GM19324 (cell line): ENCODE data around the gene TMEM88.

Source experiments
- ATAC-seq: cut with Tn5 transposase; IDR thresholded peaks from one replicate; pipeline ENCODE4 v1.9.1; 2021; ENCODE audit warnings: mild to moderate bottlenecking, moderate library complexity; ENCODE audit not compliant: unreplicated experiment, low FRiP score

The TMEM88 gene

DNA sequence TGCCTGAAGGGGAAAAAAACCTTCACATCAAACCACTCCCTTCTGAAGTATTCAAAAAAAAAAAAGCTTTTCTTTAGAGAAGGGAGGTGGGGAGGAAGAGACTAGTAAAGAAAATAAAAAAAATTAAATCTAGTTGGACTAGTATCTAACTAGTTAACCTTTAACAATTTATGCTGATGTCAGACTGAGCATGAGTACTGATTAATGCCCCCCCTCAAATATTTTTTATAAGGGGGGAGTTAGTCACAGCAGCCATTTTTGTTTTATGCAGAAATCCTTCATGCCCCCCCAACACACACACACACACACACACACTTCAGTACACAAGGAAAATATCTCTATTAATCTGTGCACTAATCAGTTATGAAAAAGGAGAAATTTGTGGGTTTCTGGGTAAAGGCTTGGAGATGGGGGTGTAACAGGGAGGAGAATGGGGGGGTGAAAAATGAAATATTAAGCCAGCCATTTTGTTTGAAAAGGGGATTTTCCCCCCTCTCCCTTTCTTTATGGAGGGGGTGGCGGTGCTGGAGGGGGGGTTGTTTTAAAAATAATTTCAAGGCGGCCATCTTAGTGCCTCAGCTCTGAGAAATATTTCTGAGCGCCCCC, 29.0 kb downstream of the TMEM88 start:
- no peak for ATAC-seq

DNA sequence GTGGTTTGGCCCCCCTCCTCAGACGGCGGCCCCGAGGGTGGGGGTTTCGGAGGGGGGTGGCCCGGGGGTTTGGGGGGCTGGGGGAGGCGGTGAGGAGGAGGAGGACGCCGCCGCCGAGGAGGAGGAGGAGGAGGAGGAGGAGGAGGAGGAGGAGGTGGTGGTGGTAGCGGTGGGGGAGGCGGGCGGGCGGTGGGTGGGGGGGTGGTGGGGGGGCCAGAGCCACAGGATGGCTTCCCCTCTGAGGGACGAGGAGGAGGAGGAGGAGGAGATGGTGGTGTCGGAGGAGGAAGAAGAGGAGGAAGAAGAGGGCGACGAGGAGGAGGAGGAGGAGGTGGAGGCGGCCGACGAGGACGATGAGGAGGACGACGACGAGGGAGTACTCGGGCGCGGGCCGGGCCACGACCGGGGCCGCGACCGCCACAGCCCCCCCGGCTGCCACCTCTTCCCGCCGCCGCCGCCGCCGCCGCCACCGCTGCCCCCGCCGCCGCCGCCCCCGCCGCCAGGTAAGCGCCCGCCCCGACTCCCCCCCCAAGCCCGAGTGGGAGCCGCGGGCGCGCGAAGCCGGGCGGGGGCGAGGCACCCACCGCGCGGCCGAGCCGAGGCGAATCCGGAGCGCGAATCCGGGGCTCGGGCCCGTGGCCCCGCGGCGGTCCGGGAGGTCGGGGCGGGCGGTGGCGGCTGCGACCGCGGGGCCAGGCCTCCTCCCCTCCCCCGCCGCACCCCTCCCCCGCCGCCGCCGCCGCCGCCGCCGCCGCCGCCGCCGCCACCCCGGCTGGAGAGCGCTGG, 29.9 kb downstream of the TMEM88 start:
- ATAC-seq: no peak

DNA sequence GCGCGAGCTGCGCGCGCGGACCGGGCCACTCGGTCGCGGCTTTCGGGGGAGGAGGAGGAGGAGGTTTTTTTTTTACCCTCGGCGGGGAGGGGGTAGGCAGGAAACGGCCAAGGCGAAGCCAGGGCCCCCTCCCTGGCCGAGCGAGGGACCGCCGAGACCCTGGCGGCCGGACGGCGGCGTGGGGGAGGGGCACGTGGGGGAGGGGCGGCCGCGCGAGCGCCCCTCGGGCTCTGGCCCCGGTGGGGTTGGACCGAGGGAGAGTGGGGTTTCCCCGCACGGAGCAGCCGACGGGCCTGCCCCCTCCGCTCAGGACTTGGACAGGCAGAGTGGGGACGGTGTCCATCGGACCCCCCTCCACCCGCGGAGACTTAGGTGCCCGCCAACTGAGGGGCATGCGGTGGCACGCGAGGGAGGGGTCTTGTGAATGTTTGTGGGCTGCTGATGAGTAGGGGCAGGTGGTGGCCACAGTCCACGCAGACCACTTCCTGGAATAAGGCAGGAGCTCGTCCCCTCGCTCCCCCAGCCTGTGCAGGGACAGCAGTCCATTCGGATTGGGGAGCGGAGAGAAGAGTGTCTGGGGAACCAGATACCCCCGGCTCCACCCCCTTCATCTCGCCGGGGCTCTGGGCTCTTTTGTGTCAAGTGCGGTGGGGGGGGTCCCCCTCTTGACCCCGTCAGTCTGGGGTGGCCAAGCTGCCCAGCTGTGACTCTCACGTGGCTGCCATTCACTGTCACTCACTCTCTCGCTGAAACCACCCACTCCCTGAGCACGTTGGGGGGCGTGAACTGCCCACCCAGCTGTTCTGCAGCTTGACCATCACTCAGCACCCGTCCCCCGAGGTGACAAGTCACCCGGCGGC, 30.7 kb downstream of the TMEM88 start:
- no peak for ATAC-seq

DNA sequence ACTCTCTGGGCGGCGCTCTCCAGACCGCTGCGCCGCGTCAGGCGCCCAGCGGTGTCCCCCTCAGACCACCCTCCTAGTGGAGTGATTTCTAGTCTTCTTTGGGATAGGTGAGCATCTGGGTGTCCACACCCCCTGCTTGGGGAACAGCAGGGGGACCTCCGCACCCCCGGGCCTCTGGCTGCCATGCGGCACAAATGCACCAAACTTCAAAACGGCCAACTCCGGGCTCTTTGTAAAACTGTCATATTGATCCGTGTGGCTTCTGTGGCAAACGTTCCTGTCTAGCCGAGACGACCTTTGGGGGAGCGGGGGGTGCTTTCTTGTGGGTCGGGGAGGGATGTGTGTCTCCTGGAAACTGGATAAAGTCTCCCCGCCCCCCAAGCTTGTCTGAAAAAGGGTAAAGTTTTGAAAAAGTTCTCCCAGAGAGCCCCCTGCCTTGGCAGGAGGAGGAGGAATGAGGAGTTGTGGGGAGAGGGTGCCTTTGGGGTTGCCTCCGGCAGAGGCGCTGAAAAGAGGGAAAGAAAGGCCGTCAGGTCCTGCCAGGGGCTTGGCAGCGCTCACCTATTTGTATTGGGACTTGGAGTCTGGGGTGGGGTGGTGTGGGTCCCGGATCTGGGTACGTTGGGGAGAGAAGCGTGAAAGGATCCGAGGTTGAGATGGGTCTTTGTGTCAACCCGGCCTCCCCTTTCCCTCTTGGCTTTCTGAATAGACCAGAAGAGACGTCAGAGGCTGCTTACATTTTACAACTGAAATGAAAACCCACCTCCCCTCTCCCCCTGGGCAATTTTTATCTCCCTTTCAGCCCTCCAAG, 31.6 kb downstream of the TMEM88 start:
- no peak for ATAC-seq

DNA sequence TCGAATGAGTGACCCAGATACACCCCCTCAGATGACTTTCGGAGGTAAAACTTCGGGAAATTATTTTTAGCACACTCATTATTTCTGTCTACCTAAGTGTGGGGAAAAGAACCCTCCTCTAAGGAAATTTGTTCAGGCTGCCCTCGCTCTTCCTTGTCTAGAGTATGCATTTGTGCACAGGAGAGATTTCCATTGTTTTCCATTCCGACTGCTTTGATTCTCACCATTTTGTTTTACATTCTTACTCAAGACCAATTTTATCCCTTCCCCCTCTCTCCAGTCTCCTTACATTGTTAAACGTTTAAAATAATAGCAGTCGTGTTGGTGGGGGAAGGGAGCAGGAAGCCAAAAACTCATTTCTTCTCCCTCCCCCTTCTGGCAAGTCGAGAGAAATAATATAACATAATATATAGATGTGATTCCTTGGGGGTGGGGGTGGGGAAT, 32.2 kb downstream of the TMEM88 start:
- no peak for ATAC-seq

DNA sequence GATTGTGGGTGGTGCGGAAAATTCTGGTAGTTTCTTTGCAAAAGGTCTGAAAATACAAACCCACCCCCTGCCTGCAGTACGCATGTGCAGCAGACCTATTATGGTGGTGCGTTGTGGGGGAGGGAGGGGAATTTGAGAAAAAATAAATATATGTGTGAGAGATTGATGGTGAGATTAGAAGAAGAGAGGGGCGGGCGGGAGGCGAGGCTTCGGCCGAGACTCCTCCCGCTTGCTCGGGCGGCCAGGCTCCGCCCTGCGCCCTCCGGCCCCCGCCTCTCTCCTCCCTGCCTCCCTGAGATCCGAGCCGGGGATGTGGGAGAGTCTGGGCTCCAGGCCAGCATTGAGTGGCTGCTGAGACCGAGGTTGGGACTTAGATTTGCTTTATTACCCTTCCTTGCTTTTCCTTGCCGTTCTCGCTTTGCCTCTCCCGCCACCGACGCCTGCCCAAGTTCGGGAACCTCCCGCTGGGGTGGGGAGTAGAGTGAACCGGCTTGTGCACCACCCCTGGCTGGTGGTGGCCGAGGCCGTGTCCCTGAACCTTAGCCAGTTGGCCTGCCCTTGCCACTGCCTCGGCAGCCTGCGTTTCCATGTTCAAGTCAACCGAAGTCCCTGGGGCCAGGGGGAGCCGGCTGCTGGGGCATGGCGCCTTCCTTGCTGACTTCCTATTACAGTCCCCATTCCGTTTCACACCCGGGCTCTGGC, 32.8 kb downstream of the TMEM88 start:
- peak; percentile 59 for ATAC-seq

DNA sequence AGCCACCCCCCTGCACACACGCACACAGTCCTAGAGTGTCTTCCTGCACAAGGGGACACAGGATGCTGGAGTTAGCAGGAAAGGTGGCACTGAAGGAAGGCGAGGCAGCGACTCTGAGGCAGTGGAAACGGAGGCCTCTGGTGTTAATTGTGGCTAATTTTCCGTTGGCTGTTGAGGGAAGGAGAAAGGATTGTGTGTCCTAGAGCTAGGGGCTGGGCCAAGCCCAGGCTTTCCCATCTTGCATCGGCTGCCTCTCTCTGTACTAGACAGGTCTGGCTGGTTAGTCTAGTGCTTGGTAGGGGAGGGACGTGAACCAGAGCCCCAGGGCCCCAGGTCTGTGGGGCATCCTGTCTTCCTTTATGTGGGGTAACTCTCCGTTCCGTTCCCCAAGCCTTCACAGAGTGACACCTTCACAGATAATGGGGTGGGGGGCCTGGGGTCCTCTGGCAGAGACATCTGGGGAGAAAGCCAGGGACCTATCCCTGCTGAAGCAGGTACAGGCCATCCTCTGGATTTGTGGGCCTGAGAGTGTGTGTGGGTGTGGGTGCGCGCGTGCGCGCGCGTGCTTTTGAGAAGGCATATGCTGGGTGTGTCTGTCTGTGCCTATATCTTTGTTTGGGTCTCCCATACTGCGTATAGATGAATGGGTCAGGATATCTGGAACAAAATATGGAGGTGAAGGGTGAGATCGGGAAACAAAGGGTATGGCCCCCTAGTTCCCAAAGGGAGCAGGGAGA, 33.5 kb downstream of the TMEM88 start, which contains the start of gene CHD3:
Gene CHD3, plus strand, starts transcription at position 606 of the 737 bp plus-strand sequence. CDS start 212 bp downstream, outside the sequence.
- ATAC-seq: no peak

DNA sequence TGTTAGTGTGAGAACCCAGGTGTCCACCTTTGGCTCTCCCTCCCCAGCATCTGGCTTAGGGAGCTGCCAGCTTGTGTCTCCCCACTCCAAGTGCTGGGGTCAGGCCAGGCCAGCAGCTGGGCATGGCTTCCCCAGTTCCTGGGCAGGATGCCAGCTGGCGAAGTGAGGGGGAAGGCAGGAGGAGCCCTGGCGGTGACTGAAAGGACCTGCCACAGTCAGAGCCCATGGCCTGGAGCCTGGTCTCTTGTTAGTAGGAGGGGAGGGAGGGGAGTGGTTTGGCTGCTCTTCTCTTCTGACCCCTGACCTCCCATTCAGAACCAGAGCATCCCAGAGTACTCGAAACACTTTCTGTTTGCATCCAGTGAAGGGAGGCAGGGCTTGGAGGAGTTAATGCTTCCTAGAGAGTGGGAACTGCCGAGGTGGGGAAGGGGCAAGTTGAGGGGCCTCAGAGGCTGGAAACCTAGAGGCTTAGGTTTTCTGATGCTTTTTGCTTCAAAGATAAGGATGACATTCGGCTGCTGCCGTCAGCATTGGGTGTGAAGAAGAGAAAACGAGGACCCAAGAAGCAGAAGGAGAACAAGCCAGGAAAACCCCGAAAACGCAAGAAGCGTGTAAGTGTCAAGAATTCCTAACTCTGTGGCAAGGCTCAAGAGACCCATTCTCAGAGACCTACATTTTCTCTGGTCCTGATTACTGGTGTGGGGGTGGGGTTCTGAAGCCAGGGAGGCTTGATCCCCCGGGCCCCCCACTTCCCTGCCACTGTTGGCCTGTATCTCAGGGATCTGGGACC, 34.5 kb downstream of the TMEM88 start:
- no peak for ATAC-seq

DNA sequence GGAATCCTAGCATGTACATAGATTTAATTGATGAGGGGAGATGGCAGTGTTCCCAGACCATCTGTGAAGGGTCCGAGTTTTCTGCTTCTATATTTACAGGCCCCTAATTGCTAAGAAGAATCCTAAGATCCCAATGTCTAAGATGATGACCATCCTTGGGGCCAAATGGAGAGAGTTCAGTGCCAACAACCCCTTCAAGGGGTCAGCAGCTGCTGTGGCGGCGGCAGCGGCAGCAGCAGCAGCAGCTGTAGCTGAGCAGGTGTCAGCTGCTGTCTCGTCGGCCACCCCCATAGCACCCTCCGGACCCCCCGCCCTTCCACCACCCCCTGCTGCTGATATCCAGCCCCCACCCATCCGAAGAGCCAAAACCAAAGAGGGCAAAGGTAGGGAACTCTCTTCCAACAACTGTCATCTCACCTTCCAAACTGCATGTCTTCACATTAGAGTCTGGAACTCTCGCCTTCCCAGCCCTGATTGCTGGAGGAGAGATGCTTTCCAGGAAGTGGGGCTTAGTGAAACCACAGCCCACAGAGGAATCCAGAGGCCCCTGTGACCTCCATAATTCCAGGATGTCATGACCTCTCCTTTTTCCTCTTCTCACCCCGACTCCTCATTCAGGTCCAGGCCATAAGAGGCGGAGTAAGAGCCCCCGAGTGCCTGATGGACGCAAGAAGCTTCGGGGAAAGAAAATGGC, 38.5 kb downstream of the TMEM88 start:
- no peak for ATAC-seq

DNA sequence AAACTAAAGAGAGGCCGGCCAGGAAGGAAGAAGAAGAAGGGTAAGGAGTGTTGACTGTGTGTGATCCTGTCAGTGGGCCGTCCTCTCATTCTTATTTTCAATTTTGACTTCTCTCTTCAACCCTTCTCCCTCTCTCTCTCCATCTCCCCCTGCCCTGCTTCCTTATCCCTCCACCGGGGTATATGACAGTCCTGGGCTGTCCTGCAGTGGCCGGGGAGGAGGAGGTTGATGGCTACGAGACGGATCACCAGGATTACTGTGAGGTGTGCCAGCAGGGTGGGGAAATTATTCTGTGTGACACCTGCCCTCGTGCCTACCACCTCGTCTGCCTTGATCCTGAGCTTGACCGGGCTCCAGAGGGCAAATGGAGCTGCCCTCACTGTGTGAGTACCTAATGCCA, 39.4 kb downstream of the TMEM88 start:
- no peak for ATAC-seq

DNA sequence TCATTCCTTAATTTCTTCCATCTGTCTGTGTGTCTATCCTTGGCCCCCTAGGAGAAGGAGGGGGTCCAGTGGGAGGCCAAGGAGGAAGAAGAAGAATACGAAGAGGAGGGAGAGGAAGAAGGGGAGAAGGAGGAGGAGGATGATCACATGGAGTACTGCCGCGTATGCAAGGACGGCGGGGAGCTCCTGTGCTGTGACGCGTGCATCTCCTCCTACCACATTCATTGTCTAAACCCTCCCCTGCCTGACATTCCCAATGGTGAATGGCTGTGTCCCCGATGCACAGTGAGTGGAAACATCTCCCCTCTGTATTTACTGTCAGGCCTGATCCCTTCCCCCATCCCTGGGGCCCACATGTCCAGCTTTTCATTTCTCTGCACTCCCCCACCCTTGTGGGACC, 40.0 kb downstream of the TMEM88 start:
- ATAC-seq: no peak

DNA sequence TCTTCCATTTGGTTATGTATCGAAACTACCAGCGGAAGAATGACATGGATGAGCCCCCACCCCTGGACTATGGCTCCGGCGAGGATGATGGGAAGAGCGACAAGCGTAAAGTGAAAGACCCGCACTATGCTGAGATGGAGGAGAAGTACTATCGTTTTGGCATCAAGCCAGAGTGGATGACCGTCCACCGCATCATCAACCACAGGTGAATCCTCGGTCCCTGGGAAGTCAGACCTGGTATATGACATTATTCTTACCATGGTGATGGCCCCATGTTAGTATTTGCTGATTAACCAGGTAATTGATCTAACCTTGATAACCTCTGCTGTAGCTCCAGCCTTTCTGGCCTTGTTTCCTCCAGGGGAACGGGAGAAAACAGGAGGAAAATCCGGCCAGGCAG, 42.2 kb downstream of the TMEM88 start:
- ATAC-seq: no peak

DNA sequence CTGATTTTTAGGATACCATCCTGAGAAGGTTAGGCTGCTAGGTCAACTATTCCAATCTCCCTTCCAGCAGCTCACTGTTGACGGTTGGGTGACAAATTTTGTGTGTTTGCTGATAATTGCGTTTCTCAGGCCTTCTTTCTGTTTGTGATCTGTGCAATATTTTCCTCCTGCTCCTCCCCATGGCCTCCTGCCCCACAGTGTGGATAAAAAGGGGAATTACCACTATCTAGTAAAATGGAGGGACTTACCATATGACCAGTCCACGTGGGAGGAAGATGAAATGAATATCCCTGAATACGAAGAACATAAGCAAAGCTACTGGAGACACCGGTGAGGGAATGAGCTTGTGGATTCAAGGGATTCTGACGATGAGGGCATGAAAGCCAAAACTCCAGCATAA, 42.9 kb downstream of the TMEM88 start:
- no peak for ATAC-seq

DNA sequence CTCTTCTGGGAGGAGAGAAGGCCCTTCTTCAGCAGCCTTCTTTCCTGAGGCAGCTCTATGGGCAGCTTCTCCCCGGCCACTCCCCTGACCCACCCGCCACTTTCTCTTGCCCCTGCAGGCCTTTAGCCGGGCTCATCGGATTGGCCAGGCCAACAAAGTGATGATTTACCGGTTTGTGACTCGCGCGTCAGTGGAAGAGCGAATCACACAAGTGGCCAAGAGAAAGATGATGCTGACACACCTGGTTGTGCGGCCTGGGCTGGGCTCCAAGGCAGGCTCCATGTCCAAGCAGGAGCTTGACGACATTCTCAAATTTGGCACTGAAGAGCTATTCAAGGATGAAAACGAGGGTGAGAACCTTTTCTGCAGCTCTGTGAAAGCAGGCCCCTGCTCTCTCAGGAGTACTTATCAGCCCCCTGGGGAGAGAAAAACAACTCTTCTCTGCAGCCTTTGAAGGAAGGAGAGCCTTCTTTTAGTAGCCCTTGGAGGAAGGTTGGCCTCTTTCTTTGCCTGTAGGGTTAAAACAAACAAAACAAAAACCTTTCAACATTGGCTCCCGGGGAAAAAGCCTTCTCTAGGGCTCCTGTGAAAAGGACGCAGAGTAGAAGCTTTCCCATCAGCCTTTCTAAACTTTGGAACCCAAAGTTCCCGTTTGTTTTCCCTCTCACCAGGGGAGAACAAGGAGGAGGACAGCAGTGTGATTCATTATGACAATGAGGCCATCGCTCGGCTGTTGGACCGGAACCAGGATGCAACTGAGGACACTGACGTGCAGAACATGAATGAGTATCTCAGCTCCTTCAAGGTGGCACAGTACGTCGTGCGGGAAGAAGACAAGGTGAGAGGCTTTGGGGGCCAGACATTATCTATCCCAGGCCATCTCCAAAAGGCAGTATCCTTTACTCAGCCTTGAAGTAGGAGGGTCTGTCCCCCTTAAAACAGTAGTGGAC, 48.6 kb downstream of the TMEM88 start:
- ATAC-seq: no peak
